ENCODE results near the gene KRT81. TPM values are rescaled to one million over a fixed set of nuclear protein-coding genes. Genes with fewer than 3 reads are reported as not detected.

Gene KRT81
- total RNA-seq (not detected), polyA plus RNA-seq (not detected)

DNA sequence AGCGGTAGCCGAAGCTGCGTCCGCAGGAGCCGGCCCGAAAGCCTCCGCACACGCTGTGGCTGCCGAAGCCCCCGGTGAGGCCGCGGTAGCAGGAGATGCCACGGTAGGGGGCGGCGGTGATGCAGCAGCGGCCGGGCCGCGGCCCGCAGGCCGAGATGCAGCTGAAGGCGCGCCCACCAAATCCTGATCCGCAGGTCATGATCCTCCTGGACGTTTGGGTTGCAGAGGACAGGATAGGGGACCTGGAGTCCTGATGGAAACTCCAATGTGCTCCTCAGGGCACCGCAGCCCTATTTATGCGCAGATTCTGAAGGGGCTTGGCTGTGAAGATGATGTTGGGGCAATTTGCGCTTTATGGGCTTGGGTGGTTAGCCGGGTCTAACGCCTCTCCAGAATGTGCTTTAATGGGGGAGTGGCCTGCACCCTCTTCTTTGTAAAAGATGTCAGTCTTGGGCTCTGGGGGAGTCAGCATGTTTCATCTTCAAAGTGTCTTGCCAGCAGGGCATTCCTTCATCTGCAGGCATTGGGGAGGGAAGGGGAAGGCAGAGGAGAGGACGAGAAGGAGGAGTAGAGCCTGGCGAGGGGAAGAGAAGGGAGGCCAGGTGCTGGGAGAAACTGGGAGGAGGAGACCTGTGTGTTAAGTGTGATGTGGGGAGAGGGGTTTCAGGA is at the start of gene KRT81:
KRT81 (minus strand) TSS at position 268 of the 669 bp plus-strand sequence; CDS start at position 199, 69 bp downstream.
- no peak for DNase-seq
- no peak within 1 kb of the TSS for H3K27ac Mint-ChIP-seq
- CTCF ChIA-PET (ENCODE audit: partially characterized antibody), result no interaction called here

DNA sequence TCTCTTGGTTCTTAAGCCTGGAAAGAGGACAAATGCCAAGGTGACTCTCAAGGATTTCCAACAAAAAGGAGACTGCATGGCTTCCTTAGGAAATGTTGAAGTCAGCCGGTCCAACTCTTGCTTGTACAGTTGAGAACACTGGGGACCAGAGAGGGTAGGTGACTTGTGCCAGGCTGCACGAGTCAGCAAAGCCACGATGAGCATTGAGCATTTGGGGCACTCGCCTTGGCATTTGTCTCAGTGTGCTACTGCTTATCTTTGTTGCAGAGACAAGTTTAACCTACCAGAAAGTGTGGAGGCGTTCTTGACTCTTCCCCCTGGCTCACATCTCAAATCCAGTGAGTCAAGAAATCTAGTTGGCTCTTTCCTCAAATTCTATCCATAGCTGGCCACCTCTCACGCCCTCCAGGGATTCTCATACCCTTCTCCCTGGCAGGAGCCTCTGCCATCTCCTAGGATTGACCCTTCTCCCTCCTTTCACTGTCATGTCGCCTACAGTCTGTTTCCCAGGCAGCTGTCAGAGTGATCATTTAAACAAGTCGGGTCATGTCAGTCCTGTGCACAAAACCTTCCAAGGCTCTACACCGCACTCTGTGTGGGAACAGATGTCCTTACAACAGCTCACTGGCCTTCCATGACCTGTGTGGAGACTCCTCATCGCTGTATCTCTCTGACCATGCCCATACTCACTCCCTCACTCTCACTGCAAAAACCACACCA is 47.1 kb upstream of the KRT81 start:
- H3K27me3 Mint-ChIP-seq, result peaks cover 9 to 11% of the 10 kb centered on the region in 2 donors
- DNase-seq, result no peak
- intact Hi-C loops (cut with micrococcal nuclease), result no loop called here

More for the DNA sequence above, at the start of gene KRT81:
- intact Hi-C loops (cut with micrococcal nuclease), result no loop called here
- Mint-ChIP-seq H3K27me3 (peaks cover 12 to 16% of the 10 kb centered on the region in 2 donors), H3K9me3 (no peaks in the 10 kb centered on the region), H3K36me3 (no peaks in the 10 kb centered on the region), H3K4me3 (no peak within 1 kb of the TSS), H3K4me1 (peaks cover 0 to 2% (median under 1%) of the 10 kb centered on the region in 4 donors)
- H3K4me3 ChIP-seq (ENCODE audit: low read length in 2 of 2), result no peak within 1 kb of the TSS
- no peak within 1 kb of the TSS for H3K27ac ChIP-seq (ENCODE audit: low read depth, low read length)
- POLR2A ChIA-PET (ENCODE audit: partially characterized antibody), result no interaction called here
- no peaks in the 10 kb centered on the region for H3K27me3 ChIP-seq (ENCODE audit: insufficient read depth, low read length)
- no peaks in the 10 kb centered on the region for H3K9me3 ChIP-seq (ENCODE audit: control insufficient read depth in 1 of 2, low read length in 2 of 2)
- no peaks in the 10 kb centered on the region for H3K4me1 ChIP-seq (ENCODE audit: insufficient read depth, low read length)
- no peaks in the 10 kb centered on the region for H3K36me3 ChIP-seq (ENCODE audit: insufficient read depth, low read length)

GRCh38 chr12:52337054-52337453 is 45.7 kb upstream of the KRT81 start:
- no peak overlapping the region for H3K27ac Mint-ChIP-seq
- H3K4me3 Mint-ChIP-seq, result no peak overlapping the region
- CTCF ChIA-PET (ENCODE audit: partially characterized antibody), result interaction anchor here (3.8 kb wide), 1 partner anchor 10 kb away, joined by 19 read pairs; no protein-coding TSS in a partner anchor
- intact Hi-C loops (cut with micrococcal nuclease), result no loop called here
- no peaks in the 10 kb centered on the region for H3K4me1 Mint-ChIP-seq
- no peak for DNase-seq
- H3K9me3 Mint-ChIP-seq, result peaks cover 0 to 9% (median 3%) of the 10 kb centered on the region in 8 donors
- no peaks in the 10 kb centered on the region for H3K36me3 Mint-ChIP-seq
- POLR2A ChIA-PET (ENCODE audit: partially characterized antibody), result no interaction called here
- Histone ChIP-seq H3K4me1 (ENCODE audit: insufficient read depth, low read length) (no peaks in the 10 kb centered on the region), H3K9me3 (ENCODE audit: control insufficient read depth in 1 of 2, low read length in 2 of 2) (peaks cover 0 to 5% of the 10 kb centered on the region in 2 donors), H3K4me3 (ENCODE audit: low read length in 2 of 2) (no peak overlapping the region), H3K27me3 (ENCODE audit: insufficient read depth, low read length) (no peaks in the 10 kb centered on the region), H3K27ac (ENCODE audit: low read depth, low read length) (no peak overlapping the region), H3K36me3 (ENCODE audit: insufficient read depth, low read length) (no peaks in the 10 kb centered on the region)
- peaks cover 7 to 11% of the 10 kb centered on the region in 2 donors for H3K27me3 Mint-ChIP-seq

More for the DNA sequence above, 47.1 kb upstream of the KRT81 start:
- Mint-ChIP-seq H3K27ac (peak overlapping the region in 1 of 7 donors; percentile 23), H3K4me3 (no peak overlapping the region), H3K4me1 (no peaks in the 10 kb centered on the region), H3K36me3 (no peaks in the 10 kb centered on the region), H3K9me3 (peaks cover 0 to 9% (median 3%) of the 10 kb centered on the region in 8 donors)
- Histone ChIP-seq H3K4me3 (ENCODE audit: low read length in 2 of 2) (no peak overlapping the region), H3K27me3 (ENCODE audit: insufficient read depth, low read length) (no peaks in the 10 kb centered on the region), H3K9me3 (ENCODE audit: control insufficient read depth in 1 of 2, low read length in 2 of 2) (peaks cover 0 to 5% of the 10 kb centered on the region in 2 donors), H3K4me1 (ENCODE audit: insufficient read depth, low read length) (no peaks in the 10 kb centered on the region), H3K36me3 (ENCODE audit: insufficient read depth, low read length) (no peaks in the 10 kb centered on the region), H3K27ac (ENCODE audit: low read depth, low read length) (no peak overlapping the region)
- POLR2A ChIA-PET (ENCODE audit: partially characterized antibody), result no interaction called here
- CTCF ChIA-PET (ENCODE audit: partially characterized antibody), result interaction anchor here (3.8 kb wide), 1 partner anchor 12 kb away, joined by 19 read pairs; no protein-coding TSS in a partner anchor

DNA sequence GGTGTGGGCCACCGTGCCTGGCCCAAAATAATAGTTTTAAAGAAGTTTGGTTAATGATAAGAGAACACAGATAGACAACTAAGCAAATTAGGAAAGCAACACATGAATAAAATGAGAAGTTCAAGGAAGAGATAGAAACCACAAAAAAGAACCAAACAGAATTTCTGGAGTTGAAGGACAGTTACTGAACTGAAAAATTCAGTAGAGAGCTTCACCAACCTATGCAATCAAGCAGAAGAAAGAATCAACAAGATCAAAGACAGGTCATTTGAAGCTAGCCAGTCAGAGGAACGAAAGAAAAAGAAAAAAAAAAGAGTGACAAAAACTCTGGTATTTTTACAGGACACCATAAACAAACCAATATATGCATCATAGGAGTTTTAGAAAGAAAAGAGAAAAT is 45.3 kb upstream of the KRT81 start:
- H3K27ac ChIP-seq (ENCODE audit: low read depth, low read length), result no peak overlapping the region
- H3K36me3 ChIP-seq (ENCODE audit: insufficient read depth, low read length), result no peaks in the 10 kb centered on the region
- Mint-ChIP-seq H3K27me3 (peaks cover 5 to 11% of the 10 kb centered on the region in 2 donors), H3K4me1 (no peaks in the 10 kb centered on the region), H3K9me3 (peaks cover 0 to 9% (median 3%) of the 10 kb centered on the region in 8 donors), H3K36me3 (no peaks in the 10 kb centered on the region), H3K4me3 (no peak overlapping the region), H3K27ac (no peak overlapping the region)
- intact Hi-C loops (cut with micrococcal nuclease), result no loop called here
- H3K9me3 ChIP-seq (ENCODE audit: control insufficient read depth in 1 of 2, low read length in 2 of 2), result peaks cover 0 to 5% of the 10 kb centered on the region in 2 donors
- DNase-seq, result no peak
- CTCF ChIA-PET (ENCODE audit: partially characterized antibody), result interaction anchor here (3.8 kb wide), 1 partner anchor 10 kb away, joined by 19 read pairs; no protein-coding TSS in a partner anchor
- no peak overlapping the region for H3K4me3 ChIP-seq (ENCODE audit: low read length in 2 of 2)
- H3K4me1 ChIP-seq (ENCODE audit: insufficient read depth, low read length), result no peaks in the 10 kb centered on the region
- H3K27me3 ChIP-seq (ENCODE audit: insufficient read depth, low read length), result no peaks in the 10 kb centered on the region
- POLR2A ChIA-PET (ENCODE audit: partially characterized antibody), result no interaction called here

DNA sequence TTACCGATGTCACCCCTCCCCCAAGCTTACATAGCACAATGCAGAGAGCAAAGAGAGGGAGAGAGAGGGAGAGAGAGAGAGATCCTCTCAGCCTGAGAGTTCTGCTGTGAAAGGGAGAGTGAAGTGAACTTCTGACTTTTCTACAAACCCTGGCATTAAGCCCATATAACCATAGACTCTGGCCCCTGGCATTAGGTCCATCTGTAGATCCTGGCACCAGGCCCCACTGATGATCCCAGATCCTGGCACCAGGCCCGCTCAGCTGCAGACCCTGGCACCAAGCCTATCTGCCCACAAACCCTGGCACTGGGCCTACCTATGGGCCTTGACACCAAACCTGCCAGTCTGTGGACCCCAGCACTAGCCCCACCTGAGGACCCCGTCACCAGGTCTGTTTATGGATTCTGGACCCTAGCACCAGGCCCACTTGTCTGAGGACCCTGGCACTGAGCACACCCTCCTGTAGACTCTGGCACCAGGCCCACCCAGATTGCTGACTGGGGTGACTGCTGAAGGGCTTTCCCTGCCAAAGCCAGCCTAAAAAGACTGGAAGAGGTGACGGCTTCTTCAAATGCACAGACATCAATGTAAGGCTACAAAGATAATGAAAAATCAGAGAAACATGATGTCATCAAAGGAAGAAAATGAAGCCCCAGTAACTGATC is 44.4 kb upstream of the KRT81 start:
- Histone ChIP-seq H3K36me3 (ENCODE audit: insufficient read depth, low read length) (no peaks in the 10 kb centered on the region), H3K27me3 (ENCODE audit: insufficient read depth, low read length) (no peaks in the 10 kb centered on the region), H3K9me3 (ENCODE audit: control insufficient read depth in 1 of 2, low read length in 2 of 2) (peaks cover 0 to 5% of the 10 kb centered on the region in 2 donors), H3K4me1 (ENCODE audit: insufficient read depth, low read length) (no peaks in the 10 kb centered on the region), H3K4me3 (ENCODE audit: low read length in 2 of 2) (no peak overlapping the region), H3K27ac (ENCODE audit: low read depth, low read length) (no peak overlapping the region)
- no peaks in the 10 kb centered on the region for H3K4me1 Mint-ChIP-seq
- H3K27me3 Mint-ChIP-seq, result peaks cover 3 to 11% of the 10 kb centered on the region in 2 donors
- no peak overlapping the region for H3K4me3 Mint-ChIP-seq
- no peaks in the 10 kb centered on the region for H3K36me3 Mint-ChIP-seq
- intact Hi-C loops (cut with micrococcal nuclease), result no loop called here
- ChIA-PET POLR2A (ENCODE audit: partially characterized antibody) (no interaction called here), CTCF (ENCODE audit: partially characterized antibody) (interaction anchor here (3.8 kb wide), 1 partner anchor 9 kb away, joined by 19 read pairs; no protein-coding TSS in a partner anchor)
- peak overlapping the region in 1 of 7 donors; percentile 43 for H3K27ac Mint-ChIP-seq
- H3K9me3 Mint-ChIP-seq, result peaks cover 0 to 9% (median 3%) of the 10 kb centered on the region in 8 donors
- no peak for DNase-seq

DNA sequence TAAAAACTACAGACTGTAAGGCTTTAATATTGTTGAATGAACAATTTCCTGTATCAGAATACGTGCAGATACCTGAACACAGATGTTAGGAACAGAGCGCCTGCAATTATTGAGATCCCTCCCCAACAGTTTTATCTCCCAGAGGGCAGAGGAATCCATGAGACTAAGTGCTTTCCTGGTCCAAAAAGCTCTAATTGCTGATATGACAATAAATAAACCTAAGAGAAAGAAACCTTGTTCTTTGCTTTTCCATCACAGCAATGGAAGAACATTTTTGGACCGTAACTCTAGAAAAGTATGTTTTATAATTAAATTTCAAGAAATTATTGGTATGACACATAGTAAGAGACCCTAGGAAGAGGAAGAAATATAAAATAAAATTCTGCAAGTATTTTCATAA is 42.9 kb upstream of the KRT81 start:
- POLR2A ChIA-PET (ENCODE audit: partially characterized antibody), result no interaction called here

GRCh38 chr12:52333321-52333720 is 42.0 kb upstream of the KRT81 start:
- Histone ChIP-seq H3K27me3 (ENCODE audit: insufficient read depth, low read length) (no peaks in the 10 kb centered on the region), H3K4me3 (ENCODE audit: low read length in 2 of 2) (no peak overlapping the region), H3K27ac (ENCODE audit: low read depth, low read length) (no peak overlapping the region), H3K36me3 (ENCODE audit: insufficient read depth, low read length) (no peaks in the 10 kb centered on the region), H3K9me3 (ENCODE audit: control insufficient read depth in 1 of 2, low read length in 2 of 2) (peaks cover 0 to 5% of the 10 kb centered on the region in 2 donors), H3K4me1 (ENCODE audit: insufficient read depth, low read length) (no peaks in the 10 kb centered on the region)
- DNase-seq, result no peak
- ChIA-PET POLR2A (ENCODE audit: partially characterized antibody) (no interaction called here), CTCF (ENCODE audit: partially characterized antibody) (interaction anchor here (1.0 kb wide), 1 partner anchor 182 kb away, joined by 4 read pairs; no protein-coding TSS in a partner anchor)
- Mint-ChIP-seq H3K4me3 (no peak overlapping the region), H3K36me3 (no peaks in the 10 kb centered on the region), H3K27ac (no peak overlapping the region), H3K9me3 (peaks cover 0 to 9% (median 3%) of the 10 kb centered on the region in 8 donors), H3K27me3 (peaks cover 1 to 10% of the 10 kb centered on the region in 2 donors), H3K4me1 (no peaks in the 10 kb centered on the region)
- intact Hi-C loops (cut with micrococcal nuclease), result no loop called here

More for the DNA sequence above, 42.9 kb upstream of the KRT81 start:
- no peak overlapping the region for H3K4me3 Mint-ChIP-seq
- no peak overlapping the region for H3K27ac ChIP-seq (ENCODE audit: low read depth, low read length)
- peaks cover 0 to 9% (median 3%) of the 10 kb centered on the region in 8 donors for H3K9me3 Mint-ChIP-seq
- no peak overlapping the region for H3K4me3 ChIP-seq (ENCODE audit: low read length in 2 of 2)
- H3K4me1 ChIP-seq (ENCODE audit: insufficient read depth, low read length), result no peaks in the 10 kb centered on the region
- H3K36me3 ChIP-seq (ENCODE audit: insufficient read depth, low read length), result no peaks in the 10 kb centered on the region
- peaks cover 3 to 10% of the 10 kb centered on the region in 2 donors for H3K27me3 Mint-ChIP-seq
- DNase-seq, result no peak
- CTCF ChIA-PET (ENCODE audit: partially characterized antibody), result no interaction called here
- intact Hi-C loops (cut with micrococcal nuclease), result no loop called here
- H3K4me1 Mint-ChIP-seq, result no peaks in the 10 kb centered on the region
- no peaks in the 10 kb centered on the region for H3K27me3 ChIP-seq (ENCODE audit: insufficient read depth, low read length)
- peaks cover 0 to 5% of the 10 kb centered on the region in 2 donors for H3K9me3 ChIP-seq (ENCODE audit: control insufficient read depth in 1 of 2, low read length in 2 of 2)
- no peaks in the 10 kb centered on the region for H3K36me3 Mint-ChIP-seq
- no peak overlapping the region for H3K27ac Mint-ChIP-seq

Measured in CD4-positive, alpha-beta memory T cell (primary cell).